K562 (cell line): ENCODE data around the gene ANGPTL1. TPM values are rescaled to one million over a fixed set of nuclear protein-coding genes. Genes with fewer than 3 reads are reported as not detected.

ENCODE experiments used
- ATAC-seq: fragments of 200-7000 bp; cut with Tn5 transposase; 3 replicates; pipeline ENCODE4 v1.9.1; 2020; ENCODE audit warnings: moderate library complexity
- BruUV-seq: library from RNA; stranded (reverse); fragments of 400-500 nt; replicated peaks from 2 replicates; lab custom pipeline; 2021; lab: Mats Ljungman, UMichigan
- CTCF ChIA-PET: fragments of 300-600 bp; formaldehyde crosslinking; extraction: SDS; loops from one replicate; lab custom pipeline; 2021; ENCODE audit warnings: low intra/inter-chr PET ratio; lab: Yijun Ruan, JAX
- POLR2A ChIA-PET: fragments of 300-600, 350-650 bp; sonication (Branson Sonifier 250); formaldehyde crosslinking; extraction: SDS; loops from one replicate; lab custom pipeline; 2021; ENCODE audit warnings: antibody characterized with exemption, inconsistent platforms; lab: Yijun Ruan, JAX
- DNase-seq, 4 experiments: peaks; one replicate each; pipeline versions ENCODE4 v3.0.0 to v3.0.0-alpha.2; 2011 to 2018; ENCODE audit warnings: low spot score in 3 of 4, mixed read lengths in 3 of 4; ENCODE audit errors: extremely low read depth in 1 of 4
- FAIRE-seq: peaks from 2 replicates; lab custom pipeline; 2011; peaks lifted over from hg19 to GRCh38; lab: Jason Lieb, UNC
- H2AFZ ChIP-seq: 2 replicates; pipeline ENCODE4 v1.6.0; 2011; ENCODE audit warnings: low read depth, low read length, control low read depth, inconsistent platforms
- H3K27ac ChIP-seq: fragments of 200-600 bp; 3 replicates; pipeline ENCODE4 v1.8.0; 2011; ENCODE audit warnings: low read depth, mild to moderate bottlenecking, control low read depth, inconsistent platforms, low read length, moderate library complexity, mixed read lengths; ENCODE audit errors: extremely low read depth
- H3K27me3 ChIP-seq, 2 experiments: fragments of 300-600 bp in 1 of 2; 2 replicates in 1 of 2; 3 replicates in 1 of 2; pipeline versions ENCODE4 v1.6.0 to v1.8.0; 2011; ENCODE audit warnings: inconsistent platforms in 2 of 2, low read length in 2 of 2, mild to moderate bottlenecking in 1 of 2, mixed read lengths in 1 of 2, moderate library complexity in 1 of 2; ENCODE audit not compliant: control insufficient read depth in 2 of 2, insufficient read depth in 2 of 2
- H3K36me3 ChIP-seq: fragments of 300-600 bp; 3 replicates; pipeline ENCODE4 v1.8.0; 2011; ENCODE audit warnings: mild to moderate bottlenecking, low read length, inconsistent platforms; ENCODE audit not compliant: control insufficient read depth, insufficient read depth
- H3K4me1 ChIP-seq, 2 experiments: fragments of 200-600 bp in 1 of 2; replicated peaks in 1 of 2; 2 replicates in 1 of 2; 3 replicates in 1 of 2; pipeline versions ENCODE4 v1.5.1 to v1.8.0; 2011; ENCODE audit warnings: inconsistent platforms in 2 of 2, low read length in 2 of 2, mild to moderate bottlenecking in 1 of 2, mixed read lengths in 1 of 2, moderate library complexity in 1 of 2; ENCODE audit not compliant: control insufficient read depth in 2 of 2, insufficient read depth in 2 of 2
- H3K4me2 ChIP-seq: 2 replicates; pipeline ENCODE4 v1.6.1; 2011; ENCODE audit warnings: low read length, control low read depth, inconsistent platforms, mixed read lengths; ENCODE audit not compliant: insufficient read depth
- H3K4me3 ChIP-seq: fragments of 200-600 bp; sonication (generic), shearing (Covaris generic); 2 replicates; pipeline ENCODE4 v1.5.1; 2016; ENCODE audit warnings: control low read depth, inconsistent platforms
- H3K79me2 ChIP-seq: fragments of 200-600 bp; 3 replicates; pipeline ENCODE4 v1.8.0; 2011; ENCODE audit warnings: low read length, inconsistent platforms; ENCODE audit not compliant: control insufficient read depth, insufficient read depth
- H3K9ac ChIP-seq, 2 experiments: 2 replicates each; pipeline versions ENCODE4 v1.6.0 to v1.6.1; 2011; ENCODE audit warnings: low read depth in 2 of 2, low read length in 2 of 2, control low read depth in 1 of 2, inconsistent platforms in 1 of 2, mild to moderate bottlenecking in 1 of 2, mixed read lengths in 1 of 2; ENCODE audit not compliant: insufficient read depth in 1 of 2
- H3K9me1 ChIP-seq: one replicate; pipeline ENCODE4 v1.6.0; 2011; ENCODE audit warnings: inconsistent platforms, mild to moderate bottlenecking, low read length, moderate library complexity; ENCODE audit not compliant: control insufficient read depth, insufficient read depth
- H3K9me3 ChIP-seq: replicated peaks from 2 replicates; pipeline ENCODE4 v1.5.1; 2011; ENCODE audit warnings: low read depth, low read length, inconsistent platforms; ENCODE audit not compliant: control insufficient read depth, insufficient read depth
- H4K20me1 ChIP-seq: replicated peaks from 2 replicates; pipeline ENCODE4 v1.6.1; 2011; ENCODE audit warnings: low read length, inconsistent platforms, mixed read lengths; ENCODE audit not compliant: control insufficient read depth, insufficient read depth
- CEBPB ChIP-seq: fragments of 450-650 bp; IDR thresholded peaks from 2 replicates; pipeline ENCODE4 v1.6.1; 2016; ENCODE audit warnings: missing genetic modification characterization, missing compliant biosample characterization
- CEBPG ChIP-seq, 3 experiments: fragments of 200-800 bp in 1 of 3; sonication (Bioruptor generic) in 1 of 3; sonication (generic) in 1 of 3; formaldehyde crosslinking in 1 of 3; IDR thresholded peaks in 2 of 3; conservative IDR thresholded peaks in 1 of 3; 2 replicates each; pipeline versions ENCODE4 v1.6.1 to v1.8.0; 2016 to 2022; ENCODE audit warnings: missing compliant biosample characterization in 2 of 3, missing genetic modification characterization in 2 of 3, mild to moderate bottlenecking in 1 of 3, missing genetic modification reagents in 1 of 3
- CHAMP1 ChIP-seq: fragments of 450-650 bp; IDR thresholded peaks from 2 replicates; pipeline ENCODE4 v1.6.1; 2016; ENCODE audit warnings: mild to moderate bottlenecking
- E4F1 ChIP-seq: fragments of 250-450 bp; sonication (Bioruptor Pico); IDR thresholded peaks from 2 replicates; pipeline ENCODE4 v1.5.0; 2021; ENCODE audit warnings: mild to moderate bottlenecking, borderline replicate concordance
- JUND ChIP-seq, 2 experiments: IDR thresholded peaks; 2 replicates in 1 of 2; 3 replicates in 1 of 2; pipeline ENCODE4 v1.6.1; 2011; ENCODE audit warnings: borderline replicate concordance in 2 of 2, low read depth in 2 of 2, low read length in 2 of 2, improper control_type of control experiment in 1 of 2, missing biosample characterization in 1 of 2, missing genetic modification characterization in 1 of 2, missing genetic modification reagents in 1 of 2
- KAT2B ChIP-seq: IDR thresholded peaks from one replicate; pipeline ENCODE4 v1.6.1; 2012; ENCODE audit warnings: low read depth, mild to moderate bottlenecking, control low read depth, inconsistent platforms, low read length, moderate library complexity
- KAT7 ChIP-seq: sonication (generic); formaldehyde crosslinking; IDR thresholded peaks from 2 replicates; pipeline ENCODE4 v1.8.0; 2022; ENCODE audit warnings: missing genetic modification reagents, mild to moderate bottlenecking, borderline replicate concordance
- KHSRP ChIP-seq: fragments of 450-650 bp; IDR thresholded peaks from 2 replicates; pipeline ENCODE4 v1.6.1; 2017
- MYNN ChIP-seq, 2 experiments: sonication (generic); formaldehyde crosslinking in 1 of 2; IDR thresholded peaks; 2 replicates each; pipeline versions ENCODE4 v1.5.0 to v1.6.1; 2016 to 2020; ENCODE audit warnings: antibody characterized with exemption in 1 of 2, missing genetic modification reagents in 1 of 2
- POU5F1 ChIP-seq: fragments of 150-350 bp; IDR thresholded peaks from 2 replicates; pipeline ENCODE4 v1.6.1; 2014; ENCODE audit warnings: borderline replicate concordance, low read length, low read depth, mild to moderate bottlenecking; ENCODE audit not compliant: partially characterized antibody
- RUNX1 ChIP-seq: sonication (generic); IDR thresholded peaks from 2 replicates; pipeline ENCODE4 v1.6.1; 2016; ENCODE audit warnings: antibody characterized with exemption, low read depth
- TAF15 ChIP-seq: fragments of 200-400 bp; formaldehyde crosslinking; IDR thresholded peaks from 2 replicates; pipeline ENCODE4 v1.6.1; 2017; ENCODE audit warnings: mild to moderate bottlenecking, low read depth, low read length, moderate library complexity
- ZBTB34 ChIP-seq: fragments of 250-450 bp; sonication (Bioruptor Pico); IDR thresholded peaks from 2 replicates; pipeline ENCODE4 v1.8.0; 2021; ENCODE audit warnings: mild to moderate bottlenecking, moderate library complexity
- ZNF184 ChIP-seq: sonication (generic); formaldehyde crosslinking; IDR thresholded peaks from 2 replicates; pipeline ENCODE4 v1.5.0; 2020; ENCODE audit warnings: missing genetic modification reagents
- ZNF584 ChIP-seq: fragments of 200-800 bp; sonication (Bioruptor generic); IDR thresholded peaks from 2 replicates; pipeline ENCODE4 v1.6.1; 2016; ENCODE audit warnings: low read depth, mild to moderate bottlenecking, missing genetic modification characterization, missing compliant biosample characterization
- WGBS: fragments of 100-300 bp; shearing (Covaris generic); methylation state at CpG from one replicate; pipeline ENCODE4 v1.1.6; 2016; ENCODE audit warnings: low coverage, mixed read lengths; ENCODE audit not compliant: insufficient coverage; ENCODE audit errors: missing lambda C conversion rate; 5-methylcytosine and 5-hydroxymethylcytosine counted together
- in situ Hi-C: fragments of 300-500 bp; cut with MboI; formaldehyde crosslinking; loops from 4 replicates; pipeline ENCODE4 v1.15.0; 2018; ENCODE audit warnings: inconsistent platforms, mixed read lengths
- intact Hi-C: fragments of 100-400 bp; cut with micrococcal nuclease; formaldehyde crosslinking; loops from 2 replicates; pipeline ENCODE4 v1.14.2; 2022
- polyA plus RNA-seq, 8 experiments: library from polyadenylated mRNA; depleted of rRNA in 4 of 8; stranded (reverse) in 5 of 8; unstranded in 3 of 8; fragments of >200 nt; fragmentation: Nextera tagmentation in 2 of 8; fragmentation: Illumina TruSeq in 1 of 8; extraction: Ambion mirVana in 2 of 8; extraction: Trizol in 1 of 8; gene quantifications; 2 replicates each; pipeline versions ENCODE4 v1.2.1 to v1.2.3, GENCODE V29; 2011 to 2014; ENCODE audit warnings: inconsistent platforms in 1 of 8, missing spikeins in 1 of 8
- total RNA-seq, 7 experiments: library from RNA; depleted of rRNA in 6 of 7; stranded (reverse); fragments of >200 nt in 6 of 7; fragmentation: Illumina TruSeq in 2 of 7; extraction: Trizol in 2 of 7; gene quantifications; 2 replicates each; pipeline versions ENCODE4 v1.2.1 to v1.2.3, GENCODE V29; 2011 to 2021; ENCODE audit warnings: low replicate concordance in 1 of 7

The ANGPTL1 gene
- total and polyA plus RNA-seq, 9 of the 15 experiments (the other 6 are each of a cell fraction or from before 2014, with no cell fraction given): 0.04 to 0.06 TPM; not detected in 7

- no peaks in the 10 kb centered on the region for H4K20me1 ChIP-seq
- WGBS: 3% methylated on average over 2 of the region's 2 CpGs
- H3K36me3 ChIP-seq: no peaks in the 10 kb centered on the region
- DNase-seq: no peak
- BruUV-seq: no TSS peak
- ChIA-PET POLR2A (no interaction called here), CTCF (no interaction called here)
- H3K79me2 ChIP-seq: no peaks in the 10 kb centered on the region
- H3K9me1 ChIP-seq: no peaks in the 10 kb centered on the region
- no peak for FAIRE-seq
- H3K4me3 ChIP-seq: no peak overlapping the region
- no peak overlapping the region for H3K27ac ChIP-seq
- in situ Hi-C loops: no loop called here
- no peaks in the 10 kb centered on the region for H3K9me3 ChIP-seq
- no peak overlapping the region for H3K9ac ChIP-seq
- intact Hi-C loops: no loop called here
- H3K4me1 ChIP-seq: no peaks in the 10 kb centered on the region
- H3K4me2 ChIP-seq: no peak overlapping the region
- H2AFZ ChIP-seq: no peak overlapping the region
- peak; percentile 32; the same call in 2 of the 3 replicates for ATAC-seq
- no peaks in the 10 kb centered on the region; a peak in 1 of 5 replicates for H3K27me3 ChIP-seq
- no peak for TF ChIP-seq CHAMP1
- TF ChIP-seq ZNF584 (CRISPR knock-in tag): no peak
- no peak for TF ChIP-seq CEBPB (tag)
- TF ChIP-seq E4F1 (CRISPR knock-in tag): no peak
- TF ChIP-seq JUND (IDR thresholded peaks at IDR 0.05; ENCODE audit: borderline replicate concordance, low read depth, low read length): no peak
- no peak for TF ChIP-seq JUND (tag; IDR thresholded peaks at IDR 0.05; ENCODE audit: borderline replicate concordance, low read depth, low read length)
- TF ChIP-seq ZNF184: no peak
- no peak for TF ChIP-seq CEBPG (CRISPR knock-in tag; IDR thresholded peaks at IDR 0.05)
- no peak for TF ChIP-seq CEBPG (tag; conservative IDR thresholded peaks at IDR 0.05 in 1 of 2, IDR thresholded peaks at IDR 0.05 in 1 of 2)
- no peak for TF ChIP-seq TAF15
- no peak for TF ChIP-seq MYNN (IDR thresholded peaks at IDR 0.05)
- no peak for TF ChIP-seq MYNN (CRISPR knock-in tag; IDR thresholded peaks at IDR 0.05)
- TF ChIP-seq KHSRP: no peak
- no peak for TF ChIP-seq ZBTB34 (CRISPR knock-in tag)
- TF ChIP-seq KAT7 (CRISPR knock-in tag): no peak
- TF ChIP-seq POU5F1: no peak
- no peak for TF ChIP-seq RUNX1
- no peak for TF ChIP-seq KAT2B
These were observed 52.5 kb downstream of the ANGPTL1 start for GRCh38 chr1:178818416-178818815.
